Activated CD4-positive, alpha-beta T cell treated with anti-CD3 and anti-CD28 coated beads, Interleukin-2, amount 50 U/mL, for 1 hour (primary cell): ENCODE data around the gene KLK14.

Source experiments
- DNase-seq: peaks from one replicate; pipeline ENCODE4 v3.0.0-alpha.2; 2020

The KLK14 gene, protein sequence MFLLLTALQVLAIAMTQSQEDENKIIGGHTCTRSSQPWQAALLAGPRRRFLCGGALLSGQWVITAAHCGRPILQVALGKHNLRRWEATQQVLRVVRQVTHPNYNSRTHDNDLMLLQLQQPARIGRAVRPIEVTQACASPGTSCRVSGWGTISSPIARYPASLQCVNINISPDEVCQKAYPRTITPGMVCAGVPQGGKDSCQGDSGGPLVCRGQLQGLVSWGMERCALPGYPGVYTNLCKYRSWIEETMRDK

GRCh38 chr19:51082611-51083010 is at the start of gene KLK14:
Gene KLK14, minus strand, starts transcription at chr19:51082887. Its CDS starts 273 bp downstream, at chr19:51082614.
- no peak for DNase-seq

DNA sequence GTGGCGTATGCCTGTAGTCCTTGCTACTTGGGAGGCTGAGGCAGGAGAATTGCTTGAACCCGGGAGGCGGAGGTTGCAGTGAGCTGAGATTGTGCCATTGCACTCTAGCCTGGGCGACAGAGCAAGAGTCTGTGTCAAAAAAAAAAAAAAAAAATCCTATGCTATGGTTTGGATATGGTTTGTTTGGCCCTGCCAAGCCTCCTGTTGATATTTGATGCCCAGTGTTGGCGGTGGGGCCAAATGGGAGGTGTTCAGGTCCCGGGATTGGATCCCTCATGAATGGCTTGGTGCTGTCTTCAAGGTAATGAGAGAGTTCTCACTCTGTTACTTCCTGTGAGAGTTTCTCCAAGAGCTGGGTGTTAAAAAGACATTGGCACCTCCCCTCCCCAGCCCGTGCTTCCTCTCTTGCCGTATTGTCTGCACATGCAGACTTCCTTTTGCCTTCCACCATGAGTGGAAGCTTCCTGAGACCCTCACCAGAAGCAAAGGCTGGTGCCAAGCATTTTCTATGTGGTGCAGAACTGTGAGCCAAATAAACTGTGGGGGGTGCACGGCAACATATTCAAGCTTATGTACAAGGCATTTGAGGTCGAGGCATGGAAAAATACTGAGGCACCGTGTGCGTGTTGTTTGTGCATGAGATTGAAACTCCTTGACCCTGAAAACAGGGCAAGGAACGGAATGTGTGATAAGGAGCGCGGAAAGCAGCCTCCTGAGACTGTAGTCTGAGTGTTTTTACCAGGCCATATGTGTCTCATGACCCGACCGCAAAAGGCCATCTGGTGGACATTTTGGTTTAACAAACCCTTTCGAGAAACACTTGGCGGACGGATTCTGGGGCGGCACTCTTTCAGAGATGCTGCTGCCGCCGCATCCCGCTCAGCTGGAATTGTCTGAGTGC is 49.3 kb upstream of the KLK14 start:
- DNase-seq: no peak

DNA sequence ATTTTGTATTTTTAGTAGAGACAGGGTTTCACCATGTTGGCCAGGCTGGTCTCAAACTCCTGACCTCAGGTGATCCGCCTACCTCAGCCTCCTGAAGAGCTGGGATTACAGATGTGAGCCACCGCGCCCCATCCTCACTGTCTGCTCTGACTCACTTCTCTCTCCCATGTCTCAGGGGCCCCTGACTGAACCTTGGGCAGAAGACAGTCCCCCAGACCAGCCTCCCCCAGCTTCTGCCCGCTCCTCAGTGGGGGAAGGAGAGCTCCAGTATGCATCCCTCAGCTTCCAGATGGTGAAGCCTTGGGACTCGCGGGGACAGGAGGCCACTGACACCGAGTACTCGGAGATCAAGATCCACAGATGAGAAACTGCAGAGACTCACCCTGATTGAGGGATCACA is 47.0 kb upstream of the KLK14 start:
- no peak for DNase-seq

DNA sequence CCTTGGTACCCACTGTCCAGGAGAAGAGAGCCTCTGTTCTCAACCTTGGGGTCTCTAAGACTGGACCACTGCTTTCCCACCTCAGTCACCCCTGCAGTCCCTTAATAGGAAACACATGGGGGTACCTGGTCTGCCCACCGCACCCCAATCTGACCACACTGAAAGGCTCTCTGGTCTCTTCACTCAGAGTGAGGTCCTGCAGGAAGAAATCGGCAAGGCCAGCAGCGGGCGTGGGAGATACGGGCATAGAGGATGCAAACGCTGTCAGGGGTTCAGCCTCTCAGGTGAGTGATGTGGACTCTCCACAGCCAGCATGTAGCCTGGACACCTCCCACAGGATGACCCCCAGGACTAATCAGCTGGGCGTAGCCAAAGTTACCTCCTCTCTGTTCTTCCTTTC is 45.5 kb upstream of the KLK14 start:
- no peak for DNase-seq

DNA sequence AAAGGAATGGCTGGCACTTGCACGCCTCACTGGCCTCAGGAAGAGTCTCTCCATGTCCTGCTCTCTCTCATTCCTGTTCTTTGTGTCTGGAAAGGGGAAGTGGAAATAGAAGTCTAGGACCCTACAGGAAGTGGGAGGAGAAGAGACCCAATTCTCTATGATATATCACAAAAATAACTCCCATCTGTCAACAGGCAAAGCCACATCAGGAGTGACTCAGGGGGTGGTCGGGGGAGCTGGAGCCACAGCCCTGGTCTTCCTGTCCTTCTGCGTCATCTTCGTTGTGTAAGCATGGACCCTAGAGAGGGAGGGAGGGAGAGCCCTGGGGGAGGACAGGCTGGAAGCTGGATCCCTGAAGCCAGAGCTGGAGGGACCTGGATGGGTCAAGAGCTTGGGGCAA is 45.1 kb upstream of the KLK14 start:
- DNase-seq: no peak

DNA sequence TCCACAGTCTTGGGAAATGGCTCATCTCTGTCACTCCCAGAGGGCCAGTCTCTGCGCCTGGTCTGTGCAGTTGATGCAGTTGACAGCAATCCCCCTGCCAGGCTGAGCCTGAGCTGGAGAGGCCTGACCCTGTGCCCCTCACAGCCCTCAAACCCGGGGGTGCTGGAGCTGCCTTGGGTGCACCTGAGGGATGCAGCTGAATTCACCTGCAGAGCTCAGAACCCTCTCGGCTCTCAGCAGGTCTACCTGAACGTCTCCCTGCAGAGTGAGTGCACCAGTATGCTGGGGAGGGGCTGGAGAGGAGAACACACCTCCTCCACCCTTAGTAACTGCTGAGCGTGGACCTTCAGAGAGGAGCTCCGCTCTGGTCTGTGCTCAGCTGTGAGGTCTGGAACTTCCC is 44.3 kb upstream of the KLK14 start:
- DNase-seq: no peak

DNA sequence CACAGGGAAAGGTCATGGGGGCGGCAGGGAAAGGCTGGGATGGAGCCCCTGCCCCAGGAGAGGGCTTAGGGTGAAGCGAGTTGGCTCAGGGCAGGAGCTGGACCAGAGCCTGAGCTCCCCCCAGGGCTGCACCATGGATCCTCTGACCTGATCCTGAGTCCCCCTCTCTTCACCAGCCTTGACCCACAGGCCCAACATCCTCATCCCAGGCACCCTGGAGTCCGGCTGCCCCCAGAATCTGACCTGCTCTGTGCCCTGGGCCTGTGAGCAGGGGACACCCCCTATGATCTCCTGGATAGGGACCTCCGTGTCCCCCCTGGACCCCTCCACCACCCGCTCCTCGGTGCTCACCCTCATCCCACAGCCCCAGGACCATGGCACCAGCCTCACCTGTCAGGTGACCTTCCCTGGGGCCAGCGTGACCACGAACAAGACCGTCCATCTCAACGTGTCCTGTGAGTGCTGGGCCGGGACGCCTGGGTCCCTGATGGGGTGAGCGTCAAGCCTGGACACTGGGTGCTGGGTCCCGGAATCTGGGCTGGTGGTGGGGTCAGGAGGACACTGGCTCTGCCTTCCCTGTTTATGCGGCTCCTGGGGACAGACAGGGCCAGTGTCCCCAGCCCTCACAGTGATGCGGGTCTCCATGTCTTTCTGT is 42.9 kb upstream of the KLK14 start:
- DNase-seq: no peak

DNA sequence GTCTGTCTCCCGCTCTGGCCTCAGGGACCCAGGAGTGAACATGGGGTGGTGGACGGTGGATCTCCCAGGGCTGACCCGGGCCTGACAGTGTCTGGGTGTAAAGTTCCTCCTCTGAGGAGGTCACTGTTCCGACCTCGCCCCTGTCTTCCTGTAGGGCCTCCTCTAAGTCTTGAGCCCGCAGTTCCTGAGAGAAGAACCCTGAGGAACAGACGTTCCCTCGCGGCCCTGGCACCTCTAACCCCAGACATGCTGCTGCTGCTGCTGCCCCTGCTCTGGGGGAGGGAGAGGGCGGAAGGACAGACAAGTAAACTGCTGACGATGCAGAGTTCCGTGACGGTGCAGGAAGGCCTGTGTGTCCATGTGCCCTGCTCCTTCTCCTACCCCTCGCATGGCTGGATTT is 42.0 kb upstream of the KLK14 start, which contains the start of gene SIGLEC9:
SIGLEC9 (plus strand) TSS at position 178 of the 400 bp plus-strand sequence; CDS start at position 247, 69 bp downstream.
- no peak for DNase-seq

DNA sequence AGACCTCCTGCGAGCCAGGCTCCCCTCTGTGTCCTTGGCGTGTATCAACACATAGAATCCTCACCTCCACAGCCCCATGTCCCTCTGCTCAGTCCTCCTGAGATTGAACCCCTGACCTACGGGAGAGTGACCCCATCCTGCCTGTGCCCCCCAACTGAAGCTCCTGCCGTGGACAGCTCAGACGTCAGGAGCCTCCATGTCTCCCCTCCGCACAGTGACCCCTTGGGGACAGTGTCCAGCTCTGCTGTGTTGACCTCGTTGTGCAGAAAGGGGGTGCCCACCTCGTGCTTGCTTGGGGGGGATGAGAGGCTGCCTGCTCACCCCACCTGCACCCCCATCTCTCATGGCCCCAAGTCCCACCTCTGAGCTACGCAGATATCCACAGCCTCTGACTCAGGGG is 41.5 kb upstream of the KLK14 start:
- DNase-seq: no peak

GRCh38 chr19:51123802-51124201 is 41.1 kb upstream of the KLK14 start:
- DNase-seq: no peak

- peak; percentile 12 for DNase-seq
These were observed 40.7 kb upstream of the KLK14 start for GRCh38 chr19:51123381-51123800.

DNA sequence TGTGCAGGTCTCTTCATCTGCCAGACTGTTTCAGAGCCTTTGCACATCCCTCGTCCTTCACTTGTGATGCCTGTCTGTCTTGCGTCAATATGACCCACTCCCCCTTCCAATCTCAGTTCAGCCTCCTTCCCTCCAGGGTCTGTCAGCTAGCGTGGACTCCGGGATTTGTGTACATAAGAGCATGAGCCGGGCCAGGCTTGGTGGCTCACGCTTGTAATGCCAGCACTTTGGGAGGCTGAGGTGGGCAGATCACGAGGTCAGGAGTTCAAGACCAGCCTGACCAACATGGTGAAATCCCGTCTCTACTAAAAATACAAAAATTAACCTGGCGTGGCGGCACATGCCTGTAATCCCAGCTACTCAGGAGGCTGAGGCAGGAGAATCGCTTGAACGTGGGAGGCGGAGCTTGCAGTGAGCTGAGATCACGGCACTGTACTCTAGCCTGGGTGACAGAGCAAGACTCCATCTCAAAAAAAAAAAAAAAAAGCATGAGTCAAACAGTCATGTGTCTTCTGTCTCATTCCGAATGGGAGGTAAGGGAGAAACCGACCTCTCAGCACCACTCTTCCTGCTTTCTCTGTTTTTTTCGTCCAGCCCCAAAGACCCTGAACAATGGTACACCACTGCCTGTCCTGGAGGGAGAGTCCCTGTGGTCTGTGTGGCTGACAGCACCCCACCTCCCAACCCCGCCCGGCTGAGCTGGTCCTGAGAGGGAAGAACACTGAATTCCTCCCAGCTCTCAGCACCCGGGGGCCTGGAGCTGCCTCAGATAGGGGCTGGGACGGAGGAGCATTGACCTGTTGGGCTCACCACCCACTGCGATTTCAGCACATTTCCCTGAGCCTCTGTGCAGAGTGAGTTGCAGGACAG is 39.7 kb upstream of the KLK14 start:
- DNase-seq: no peak

DNA sequence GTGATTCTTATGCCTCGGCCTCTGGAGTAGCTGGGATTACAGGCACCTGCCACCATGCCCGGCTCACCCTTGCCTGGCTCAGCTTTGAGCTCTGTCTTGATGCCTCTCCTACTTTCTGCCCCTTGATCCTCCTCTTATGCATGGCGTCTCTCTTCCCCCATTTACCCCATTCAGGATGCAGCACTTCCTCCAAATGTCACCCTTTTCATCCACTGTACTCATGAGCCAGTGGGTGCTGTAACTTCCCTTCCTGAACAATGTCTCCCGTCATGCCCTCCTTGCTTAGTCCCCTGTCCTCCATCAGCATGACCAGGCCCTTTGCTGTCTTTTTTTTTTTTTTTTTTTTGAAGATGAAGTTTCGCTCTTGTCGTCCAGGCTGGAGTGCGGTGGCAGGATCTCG is 38.6 kb upstream of the KLK14 start:
- no peak for DNase-seq

- DNase-seq: no peak
These were observed 37.5 kb upstream of the KLK14 start for GRCh38 chr19:51120160-51120559.

GRCh38 chr19:51119611-51120010 is 36.9 kb upstream of the KLK14 start:
- DNase-seq: no peak

- DNase-seq: no peak
These were observed 36.4 kb upstream of the KLK14 start for GRCh38 chr19:51119101-51119500.

DNA sequence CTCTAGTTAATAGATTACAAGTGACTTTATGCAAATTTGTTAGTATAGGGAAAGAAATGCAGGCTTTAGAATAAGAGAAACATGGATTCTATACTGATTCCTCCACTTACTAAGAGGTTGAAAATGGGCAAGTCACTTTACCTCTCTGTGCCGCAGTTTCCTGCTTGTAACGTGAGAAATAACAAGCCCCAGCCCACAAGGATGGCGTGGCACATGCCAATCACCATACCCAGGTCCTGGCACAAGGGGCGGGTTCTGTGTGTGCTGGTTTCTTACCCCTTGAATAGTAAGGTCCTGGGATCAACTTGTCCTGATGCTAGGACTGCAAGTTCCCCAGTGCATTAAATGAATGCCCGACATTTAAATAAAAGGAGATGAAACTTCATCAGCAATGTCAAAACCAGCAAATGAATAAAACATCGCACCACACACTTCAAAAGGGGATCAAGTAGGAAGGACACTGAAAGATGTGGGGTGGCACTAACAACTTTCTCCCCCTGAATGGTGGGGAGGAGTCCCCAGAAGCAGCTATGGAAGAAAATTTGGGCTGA is 34.1 kb upstream of the KLK14 start:
- no peak for DNase-seq

DNA sequence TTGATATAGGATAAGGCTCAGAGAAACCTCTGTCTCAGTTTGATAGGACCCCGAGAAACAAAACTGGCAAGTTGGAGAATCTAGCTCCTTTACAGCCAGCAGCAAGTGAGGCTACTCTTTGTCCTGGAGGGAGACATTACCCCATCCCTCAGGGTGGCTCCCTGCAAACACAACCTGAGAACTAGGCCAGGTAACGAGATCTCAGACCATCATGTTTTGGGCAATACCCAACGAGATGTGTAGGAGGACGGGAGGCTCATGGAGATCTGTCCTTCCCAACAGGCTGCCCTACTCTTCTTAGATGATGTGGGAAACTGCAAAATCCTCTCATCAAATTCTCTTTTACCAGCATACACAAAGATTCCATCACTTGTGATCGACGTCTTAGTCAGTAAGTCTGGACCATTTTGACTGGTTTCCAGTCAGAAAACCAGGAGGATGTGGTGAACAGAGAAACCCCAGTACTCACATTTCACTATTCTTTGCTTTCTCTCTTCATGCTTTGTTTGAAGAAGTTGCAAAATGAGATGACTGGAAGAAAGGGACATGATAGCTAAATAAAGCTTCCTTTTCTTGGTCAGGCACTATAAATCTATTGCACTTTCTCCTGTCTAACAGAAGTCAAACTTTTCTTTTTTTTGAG is 31.5 kb upstream of the KLK14 start:
- no peak for DNase-seq

DNA sequence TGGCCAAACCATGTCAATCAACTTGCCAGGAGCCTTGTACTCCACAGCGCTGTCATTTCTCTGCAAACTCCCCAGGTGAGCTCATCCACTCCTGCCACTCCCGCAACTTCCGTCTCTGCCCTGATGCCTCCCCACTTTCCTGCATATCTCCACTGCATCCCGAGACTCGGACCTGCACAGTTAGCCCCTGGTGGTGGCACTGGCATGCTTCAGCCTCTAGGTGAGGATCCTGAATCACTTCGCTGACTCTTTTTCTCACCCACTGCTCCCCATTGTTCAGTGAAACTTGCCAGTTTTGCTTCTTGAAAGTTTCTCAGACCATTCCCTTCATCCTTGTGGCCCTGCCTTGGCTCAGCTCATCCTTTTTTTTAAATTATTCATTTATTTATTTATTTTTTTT is 28.9 kb upstream of the KLK14 start:
- DNase-seq: no peak

- DNase-seq: no peak
These were observed 27.9 kb upstream of the KLK14 start for GRCh38 chr19:51110666-51110971.

GRCh38 chr19:51108805-51109146 is 26.1 kb upstream of the KLK14 start:
- no peak for DNase-seq
